Urinary bladder (tissue), 2 donors: Measurements from ENCODE around the gene SELENOF. TPM values are rescaled to one million over a fixed set of nuclear protein-coding genes. Genes with fewer than 3 reads are reported as not detected.

Source experiments
- polyA plus RNA-seq: library from polyadenylated mRNA; stranded (reverse); fragments of 200-250 nt; gene quantifications from one replicate; pipeline ENCODE4 v1.2.3, GENCODE V29; 2013
- total RNA-seq: library from RNA; depleted of rRNA; stranded (reverse); fragments of >200 nt; gene quantifications from one replicate; pipeline ENCODE4 v1.2.3, GENCODE V29; 2014
- donor health status: healthy.

The SELENOF gene
- total and polyA plus RNA-seq, 2 donors: 115 to 247 TPM

Other genes starting within 250 kb of the SELENOF start
- 104 TPM for gene SH3GLB1, start 209.6 kb downstream of the SELENOF start, total RNA-seq
- 35.1 TPM for gene SH3GLB1, start 209.6 kb downstream of the SELENOF start, polyA plus RNA-seq
- gene HS2ST1, start 509 bp upstream of the SELENOF start, total RNA-seq: 36.9 TPM
- gene HS2ST1, start 509 bp upstream of the SELENOF start, polyA plus RNA-seq: 12.1 TPM